OCI-LY1 (cell line): Measurements from ENCODE around the gene ZXDC.

Source experiments
- CTCF ChIP-seq: fragments of 200-600 bp; sonication (generic), shearing (Covaris generic); IDR thresholded peaks from 2 replicates; pipeline ENCODE4 v1.5.1; 2017; ENCODE audit warnings: mild to moderate bottlenecking, antibody characterized with exemption, low read length, moderate library complexity, mixed read lengths
- EZH2 ChIP-seq: fragments of 200-600 bp; sonication (generic), shearing (Covaris generic); IDR thresholded peaks from 2 replicates; pipeline ENCODE4 v1.8.0; 2017; ENCODE audit warnings: borderline replicate concordance, mixed run types, mild to moderate bottlenecking, antibody characterized with exemption, low read length, moderate library complexity, mixed read lengths

GRCh38 chr3:126421573-126422119 is 54.0 kb downstream of the ZXDC start:
- TF ChIP-seq CTCF (no peak), EZH2 (no peak)
